KMS-11 (cell line): ENCODE data around the gene THAP7.
A peak's percentile ranks its signal among the peaks of the same experiment; 100 is the strongest.

Experiments used
- H2AFZ ChIP-seq: fragments of 200-600 bp; sonication (generic); 2 replicates; pipeline ENCODE4 v1.6.1; 2016; ENCODE audit warnings: antibody characterized with exemption, mixed run types, low read depth
- H3K27ac ChIP-seq: fragments of 200-600 bp; sonication (generic); 2 replicates; pipeline ENCODE4 v1.6.1; 2016; ENCODE audit warnings: mild to moderate bottlenecking, mixed run types
- H3K27me3 ChIP-seq: fragments of 200-600 bp; sonication (generic); 2 replicates; pipeline ENCODE4 v1.6.1; 2017; ENCODE audit warnings: mild to moderate bottlenecking, low read depth, mixed run types, moderate library complexity; ENCODE audit not compliant: insufficient read depth
- H3K36me3 ChIP-seq: fragments of 200-600 bp; sonication (generic); 2 replicates; pipeline ENCODE4 v1.6.1; 2017; ENCODE audit warnings: mild to moderate bottlenecking, mixed run types; ENCODE audit not compliant: insufficient read depth
- H3K4me1 ChIP-seq: fragments of 200-600 bp; sonication (generic); 2 replicates; pipeline ENCODE4 v1.6.1; 2016; ENCODE audit warnings: mild to moderate bottlenecking, low read depth, mixed run types; ENCODE audit not compliant: poor library complexity, severe bottlenecking
- H3K4me2 ChIP-seq: fragments of 200-600 bp; sonication (generic); 2 replicates; pipeline ENCODE4 v1.7.0; 2016; ENCODE audit warnings: mild to moderate bottlenecking, mixed run types
- H3K4me3 ChIP-seq: fragments of 200-600 bp; sonication (generic); IDR thresholded peaks from 2 replicates; pipeline ENCODE4 v1.6.1; 2017; ENCODE audit warnings: low read depth, low read length, mixed read lengths; ENCODE audit not compliant: insufficient read depth
- H3K79me2 ChIP-seq: fragments of 200-600 bp; sonication (generic); 2 replicates; pipeline ENCODE4 v1.6.1; 2016; ENCODE audit warnings: low read depth, mixed run types; ENCODE audit not compliant: insufficient read depth
- H3K9ac ChIP-seq: fragments of 200-600 bp; sonication (generic); 2 replicates; pipeline ENCODE4 v1.6.1; 2016; ENCODE audit warnings: mild to moderate bottlenecking, mixed run types
- H4K20me1 ChIP-seq: fragments of 200-600 bp; sonication (generic); 2 replicates; pipeline ENCODE4 v1.6.1; 2016; ENCODE audit warnings: mild to moderate bottlenecking, mixed run types; ENCODE audit not compliant: insufficient read depth
- CTCF ChIP-seq: fragments of 200-600 bp; sonication (generic); conservative IDR thresholded peaks from 2 replicates; pipeline ENCODE4 v1.6.1; 2017; ENCODE audit warnings: low read depth, mild to moderate bottlenecking, antibody characterized with exemption, low read length, moderate library complexity, mixed read lengths

The THAP7 gene

GRCh38 chr22:21047035-21047661 lies 45.2 kb upstream of the THAP7 start:
- Histone ChIP-seq H3K4me3 (no peak overlapping the region), H3K36me3 (no peaks in the 10 kb centered on the region)

GRCh38 chr22:21045585-21046294 lies 43.8 kb upstream of the THAP7 start, which contains the start of gene LRRC74B:
LRRC74B (plus strand) TSS chr22:21045946; CDS start chr22:21045987, 41 bp downstream.
- Histone ChIP-seq H3K79me2 (no peaks in the 10 kb centered on the region), H3K27ac (no peak within 1 kb of the TSS), H3K9ac (peak within 1 kb of the TSS; percentile 45; the same call in 1 of the 2 replicates), H3K36me3 (no peaks in the 10 kb centered on the region), H2AFZ (peak within 1 kb of the TSS; percentile 80; the same call in 1 of the 2 replicates), H4K20me1 (no peaks in the 10 kb centered on the region), H3K27me3 (no peaks in the 10 kb centered on the region; the same call in 1 of the 2 replicates), H3K4me1 (peaks cover 7% of the 10 kb centered on the region), H3K4me2 (peak within 1 kb of the TSS; percentile 75), H3K4me3 (no peak within 1 kb of the TSS)
- no peak for TF ChIP-seq CTCF

More at GRCh38 chr22:21047035-21047661, 45.2 kb upstream of the THAP7 start:
- no peak overlapping the region for H2AFZ ChIP-seq
- no peaks in the 10 kb centered on the region; the same call in 1 of the 2 replicates for H3K27me3 ChIP-seq
- TF ChIP-seq CTCF: no peak
- no peaks in the 10 kb centered on the region for H3K79me2 ChIP-seq
- no peak overlapping the region for H3K4me2 ChIP-seq
- H3K9ac ChIP-seq: no peak overlapping the region
- peaks cover 7% of the 10 kb centered on the region for H3K4me1 ChIP-seq
- no peak overlapping the region for H3K27ac ChIP-seq
- H4K20me1 ChIP-seq: no peaks in the 10 kb centered on the region

GRCh38 chr22:21044931-21045584 lies 43.1 kb upstream of the THAP7 start:
- no peak for TF ChIP-seq CTCF
- Histone ChIP-seq H3K36me3 (no peaks in the 10 kb centered on the region), H4K20me1 (no peaks in the 10 kb centered on the region), H3K27me3 (no peaks in the 10 kb centered on the region; the same call in 1 of the 2 replicates), H3K4me2 (peak overlapping the region; percentile 75), H3K4me1 (peaks cover 7% of the 10 kb centered on the region), H3K79me2 (no peaks in the 10 kb centered on the region), H3K27ac (no peak overlapping the region), H3K4me3 (no peak overlapping the region), H2AFZ (peak overlapping the region; percentile 80; the same call in 1 of the 2 replicates), H3K9ac (no peak overlapping the region; the same call in 1 of the 2 replicates)

- H3K9ac ChIP-seq: no peak overlapping the region
- no peak overlapping the region for H3K4me2 ChIP-seq
- no peak for TF ChIP-seq CTCF
- H3K27ac ChIP-seq: no peak overlapping the region
- H3K79me2 ChIP-seq: no peaks in the 10 kb centered on the region
- no peaks in the 10 kb centered on the region for H3K36me3 ChIP-seq
- H3K4me1 ChIP-seq: peaks cover 7% of the 10 kb centered on the region
- H3K27me3 ChIP-seq: no peaks in the 10 kb centered on the region; the same call in 1 of the 2 replicates
- no peak overlapping the region for H2AFZ ChIP-seq
- no peak overlapping the region for H3K4me3 ChIP-seq
- H4K20me1 ChIP-seq: no peaks in the 10 kb centered on the region
These were observed 42.1 kb upstream of the THAP7 start for GRCh38 chr22:21043860-21044535.
